Myocyte (in vitro differentiated cells): ENCODE measurements around the gene NR2F1-AS1. TPM values are rescaled to one million over a fixed set of nuclear protein-coding genes. Genes with fewer than 3 reads are reported as not detected.

Source experiments
- DNase-seq: peaks from one replicate; pipeline ENCODE4 v3.0.0-alpha.2; 2012; ENCODE audit warnings: low read depth
- total RNA-seq: library from RNA; depleted of rRNA; stranded (reverse); fragments of >200 nt; gene quantifications from 2 replicates; pipeline ENCODE4 v1.2.3, GENCODE V29; 2014

NR2F1-AS1 gene
- total RNA-seq, 1 donor from 2014 or later, result 3.2 TPM

DNA sequence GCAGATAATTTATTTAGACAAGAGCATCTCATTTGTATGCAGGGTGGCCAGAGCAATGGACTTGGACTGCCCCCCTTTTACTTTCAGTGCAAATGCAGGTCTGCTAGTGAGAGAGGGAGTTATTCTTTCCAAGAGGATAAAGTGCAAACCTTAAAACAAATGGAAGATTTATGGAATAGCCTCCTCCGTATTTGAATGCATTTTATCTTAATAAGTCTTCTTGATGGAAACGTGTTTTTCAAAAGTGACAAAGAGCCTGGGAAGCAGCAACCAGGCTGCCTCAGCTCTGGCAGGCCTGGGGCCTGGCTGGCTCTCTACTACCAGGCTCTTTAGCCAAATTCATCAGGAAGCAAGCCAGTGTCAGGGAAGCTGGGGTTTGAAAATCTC, 8.8 kb upstream of the NR2F1-AS1 start:
- no peak for DNase-seq

DNA sequence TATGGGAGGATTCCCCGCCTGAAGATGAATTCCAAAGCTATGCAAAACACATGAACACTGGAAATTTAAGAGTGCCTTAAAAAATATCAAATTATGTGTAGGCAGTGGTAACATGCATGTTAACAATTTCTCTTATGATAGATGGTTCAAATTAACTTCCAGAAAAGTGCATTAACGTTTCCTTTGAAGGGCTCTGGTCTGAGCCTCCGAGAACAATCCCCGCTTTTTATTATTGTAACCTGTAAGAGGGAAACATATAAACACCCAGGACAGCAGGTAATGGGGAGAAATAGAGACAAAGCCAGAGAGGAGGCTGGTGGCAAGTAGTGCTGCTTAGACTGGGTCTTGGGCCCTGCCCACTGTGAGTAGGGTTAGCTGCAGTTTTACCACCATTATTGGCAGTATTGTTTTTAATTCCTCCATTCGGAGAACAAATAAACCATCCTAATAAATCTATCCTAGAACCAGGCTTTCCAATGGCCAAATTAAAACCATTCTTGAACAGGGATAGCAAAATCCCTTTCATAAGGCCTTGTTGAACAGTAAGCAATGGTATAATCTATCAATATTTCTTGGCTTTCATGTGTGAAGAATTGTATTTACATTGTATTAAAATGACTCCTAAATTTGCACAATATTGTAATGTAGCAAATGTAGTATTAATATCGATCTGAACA, 8.3 kb upstream of the NR2F1-AS1 start:
- no peak for DNase-seq

DNA sequence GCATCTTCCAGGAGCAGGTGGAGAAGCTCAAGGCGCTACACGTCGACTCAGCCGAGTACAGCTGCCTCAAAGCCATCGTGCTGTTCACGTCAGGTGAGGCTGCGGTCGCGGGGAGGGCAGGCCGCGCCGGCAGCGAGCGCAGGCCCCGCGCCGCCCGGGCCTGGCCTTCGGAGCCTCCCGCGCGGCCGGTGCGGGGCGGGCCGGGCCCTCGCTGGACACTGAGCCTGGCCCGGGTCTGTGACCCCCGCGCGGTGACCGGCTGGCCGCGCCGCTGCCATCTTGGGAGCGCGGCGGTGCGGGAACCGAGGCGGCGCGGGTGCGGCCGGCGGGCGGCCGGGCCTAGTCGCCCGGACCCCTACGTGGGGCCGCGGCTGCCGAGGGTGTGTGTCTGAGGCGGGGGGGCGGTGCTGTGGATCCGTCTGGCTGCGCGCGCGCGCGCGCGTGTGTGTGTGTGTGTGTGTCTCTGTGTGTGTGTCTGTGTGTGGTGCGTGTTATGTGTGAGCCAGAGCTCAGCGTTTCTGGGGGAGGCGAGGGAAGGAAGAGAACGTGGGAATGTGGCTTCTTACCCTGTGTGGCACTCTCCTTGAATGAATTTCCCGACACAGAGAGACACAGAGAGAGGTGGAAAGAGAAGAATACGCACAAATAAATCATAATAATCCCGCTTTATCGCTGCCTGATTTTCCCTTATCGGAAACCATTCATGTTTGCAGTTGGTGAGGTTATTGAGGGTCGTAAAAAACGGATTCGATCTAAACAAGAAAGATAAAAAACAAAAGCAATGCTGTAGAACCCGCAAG, 7.5 kb upstream of the NR2F1-AS1 start:
- no peak for DNase-seq

DNA sequence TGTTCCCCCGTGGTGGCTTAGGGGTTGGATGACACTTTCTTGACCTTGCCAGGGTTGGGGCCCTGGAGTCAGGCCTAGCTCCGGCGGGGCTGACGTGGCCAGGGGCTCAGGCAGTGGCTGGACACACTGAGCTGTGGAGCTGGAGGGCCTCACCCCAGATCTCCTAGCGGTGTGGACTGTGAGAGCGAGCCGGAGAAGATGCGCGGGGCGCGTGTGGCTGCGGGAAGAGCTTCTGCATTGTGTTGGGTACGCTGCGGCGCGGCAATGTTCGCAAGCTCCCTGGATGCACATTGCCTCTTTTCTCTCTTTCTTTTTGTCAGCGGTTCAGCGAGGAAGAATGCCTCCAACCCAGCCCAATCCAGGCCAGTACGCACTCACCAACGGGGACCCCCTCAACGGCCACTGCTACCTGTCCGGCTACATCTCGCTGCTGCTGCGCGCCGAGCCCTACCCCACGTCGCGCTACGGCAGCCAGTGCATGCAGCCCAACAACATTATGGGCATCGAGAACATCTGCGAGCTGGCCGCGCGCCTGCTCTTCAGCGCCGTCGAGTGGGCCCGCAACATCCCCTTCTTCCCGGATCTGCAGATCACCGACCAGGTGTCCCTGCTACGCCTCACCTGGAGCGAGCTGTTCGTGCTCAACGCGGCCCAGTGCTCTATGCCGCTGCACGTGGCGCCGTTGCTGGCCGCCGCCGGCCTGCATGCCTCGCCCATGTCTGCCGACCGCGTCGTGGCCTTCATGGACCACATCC, 6.8 kb upstream of the NR2F1-AS1 start:
- no peak for DNase-seq

DNA sequence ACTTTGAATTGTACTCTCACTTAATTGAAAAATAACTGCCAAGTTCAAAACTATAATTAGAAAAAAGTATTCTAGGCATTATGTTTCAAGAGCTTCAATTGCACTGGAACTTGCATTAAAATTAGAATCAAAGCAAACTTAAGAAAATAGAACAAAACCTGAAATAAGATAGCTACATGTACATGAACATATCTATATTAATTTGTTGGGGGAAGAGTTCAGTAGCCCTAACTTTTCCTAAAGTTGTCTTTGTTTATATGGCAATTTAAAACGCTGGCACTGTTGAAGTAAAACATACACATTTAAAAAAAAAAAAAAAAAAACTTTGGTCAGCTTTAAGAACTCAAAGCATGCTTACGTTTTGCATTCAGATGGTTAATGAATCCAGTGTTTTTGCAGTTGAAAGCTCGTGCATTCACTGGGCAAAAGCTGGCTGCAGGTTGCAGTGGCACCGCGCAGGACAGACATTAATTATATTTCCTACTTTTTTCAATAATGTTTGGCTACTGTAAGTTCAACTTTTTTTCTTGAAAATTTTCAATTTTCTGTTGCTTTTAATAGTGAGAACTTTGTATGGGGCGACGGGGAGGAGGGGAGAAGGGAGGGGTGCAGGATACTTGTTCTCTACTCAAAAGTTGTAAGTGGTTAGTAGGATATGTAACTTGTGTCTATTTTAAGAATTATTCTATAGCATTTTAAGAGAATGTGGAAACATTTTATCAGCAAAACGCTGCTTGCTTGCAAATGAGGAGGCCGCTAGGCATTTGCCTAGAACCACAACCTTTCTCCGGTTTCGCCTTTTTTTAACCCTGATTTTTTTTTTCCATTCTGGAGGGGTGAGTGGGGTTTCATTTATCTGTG, 5.9 kb upstream of the NR2F1-AS1 start:
- no peak for DNase-seq

DNA sequence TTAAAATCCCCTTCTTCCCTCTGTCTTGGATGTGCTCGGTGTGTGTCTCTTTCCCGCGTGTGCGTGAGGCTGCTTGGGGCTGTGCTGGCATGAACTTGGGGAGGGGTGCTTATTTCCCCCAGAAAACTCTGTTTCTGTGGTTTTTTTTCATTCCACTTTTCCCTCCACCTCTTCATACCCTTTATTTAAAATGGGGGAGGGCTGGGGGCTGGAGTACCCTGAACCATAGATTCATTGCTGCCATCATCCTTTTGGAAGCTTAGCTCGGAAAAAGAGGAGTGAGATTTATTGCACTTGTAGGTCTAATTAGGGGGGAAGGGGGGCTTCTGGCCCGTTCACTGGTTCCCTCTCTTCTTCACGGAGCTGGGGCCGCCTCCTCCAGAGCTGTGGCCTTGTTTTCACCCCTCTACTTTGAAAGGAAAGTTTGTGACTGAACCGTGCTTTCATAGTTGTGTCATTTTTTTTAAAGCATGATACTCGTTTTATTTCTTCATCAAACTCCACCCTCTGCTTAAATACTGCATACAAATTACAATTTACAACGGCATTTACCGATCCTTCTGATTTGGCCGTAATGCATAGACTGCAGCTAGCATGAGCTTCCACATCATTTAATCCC, 4.9 kb upstream of the NR2F1-AS1 start:
- no peak for DNase-seq

DNA sequence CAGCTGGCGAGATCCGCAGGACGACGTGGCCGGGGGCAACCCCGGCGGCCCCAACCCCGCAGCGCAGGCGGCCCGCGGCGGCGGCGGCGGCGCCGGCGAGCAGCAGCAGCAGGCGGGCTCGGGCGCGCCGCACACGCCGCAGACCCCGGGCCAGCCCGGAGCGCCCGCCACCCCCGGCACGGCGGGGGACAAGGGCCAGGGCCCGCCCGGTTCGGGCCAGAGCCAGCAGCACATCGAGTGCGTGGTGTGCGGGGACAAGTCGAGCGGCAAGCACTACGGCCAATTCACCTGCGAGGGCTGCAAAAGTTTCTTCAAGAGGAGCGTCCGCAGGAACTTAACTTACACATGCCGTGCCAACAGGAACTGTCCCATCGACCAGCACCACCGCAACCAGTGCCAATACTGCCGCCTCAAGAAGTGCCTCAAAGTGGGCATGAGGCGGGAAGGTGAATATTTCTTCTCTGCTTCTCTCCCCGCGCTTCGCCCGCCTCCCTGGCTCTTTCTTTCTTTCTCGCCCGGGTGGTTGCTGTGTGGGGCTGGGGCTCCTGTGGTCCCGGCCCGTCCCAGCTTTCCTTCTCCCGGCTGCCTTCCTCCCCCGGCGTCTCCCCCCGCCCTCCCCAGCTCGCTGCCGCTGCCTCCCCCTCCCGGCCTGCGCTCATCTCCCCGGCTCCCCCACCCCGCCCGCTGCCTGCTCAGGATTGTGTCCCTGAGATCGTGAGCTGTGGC, 4.2 kb upstream of the NR2F1-AS1 start:
- peak; percentile 57 for DNase-seq

DNA sequence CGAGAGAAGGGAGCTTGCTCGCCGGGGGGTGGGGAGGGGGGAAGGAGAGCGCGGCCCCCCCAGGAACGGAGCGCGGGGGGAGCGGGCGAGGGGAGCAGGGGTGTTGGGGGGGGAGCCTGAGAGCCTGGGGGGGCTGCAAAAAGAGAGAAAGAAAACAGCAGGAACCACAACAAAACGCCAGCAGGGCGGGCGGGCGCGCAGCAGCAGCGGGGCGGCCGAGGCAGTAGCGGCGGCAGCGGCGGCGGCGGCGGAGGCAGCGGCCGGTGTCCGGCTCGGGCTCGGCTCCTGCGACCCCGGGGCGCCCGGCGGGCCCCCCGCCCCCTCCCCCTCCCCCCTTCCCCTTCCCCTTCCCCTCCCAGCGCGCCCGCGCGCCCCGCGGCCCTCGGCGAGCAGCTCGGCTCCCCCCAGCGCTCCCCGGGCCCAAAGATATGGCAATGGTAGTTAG, 3.6 kb upstream of the NR2F1-AS1 start:
- DNase-seq, result no peak

DNA sequence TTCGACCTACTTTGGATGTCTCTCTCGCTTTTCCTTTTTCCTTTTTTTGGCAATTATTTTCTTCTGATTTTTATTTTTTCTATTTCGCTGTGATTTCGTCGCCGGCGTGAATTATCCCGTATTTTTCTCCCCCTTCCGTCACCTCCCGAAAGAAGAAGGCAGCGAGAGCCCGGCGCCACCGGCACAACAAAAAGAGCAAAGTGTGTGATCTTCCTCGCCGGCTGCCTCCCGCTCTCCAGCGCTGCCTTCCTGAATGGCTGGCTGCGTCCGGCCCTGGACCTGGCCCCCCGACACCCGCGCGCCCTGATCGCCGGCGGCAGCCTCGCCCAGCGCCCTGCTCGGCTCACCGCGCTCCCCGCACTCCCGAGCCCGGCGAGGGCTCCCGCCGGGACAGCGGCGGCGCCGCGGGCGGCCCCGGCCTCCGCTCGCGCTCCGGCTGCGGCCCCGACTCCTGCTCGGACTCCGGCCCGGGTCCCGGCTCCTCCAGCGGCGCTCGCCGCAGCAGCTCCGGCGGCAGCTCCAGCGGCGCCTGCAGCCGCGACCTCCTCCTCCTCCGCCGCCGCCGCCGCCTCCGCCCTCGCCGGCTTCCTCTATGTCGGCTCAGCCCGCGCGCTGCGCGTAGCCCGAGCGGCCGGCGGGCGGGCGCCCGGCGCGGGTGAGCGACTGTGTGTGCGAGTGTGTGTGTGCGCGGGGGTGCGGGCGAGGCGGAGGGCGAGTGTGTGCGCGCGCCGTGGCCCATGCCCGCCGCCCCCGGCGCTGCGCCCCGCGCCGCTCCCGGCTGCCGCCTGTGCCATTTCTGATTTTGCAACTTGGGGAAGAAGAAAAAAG, 3.0 kb upstream of the NR2F1-AS1 start:
- peak; percentile 77 for DNase-seq

DNA sequence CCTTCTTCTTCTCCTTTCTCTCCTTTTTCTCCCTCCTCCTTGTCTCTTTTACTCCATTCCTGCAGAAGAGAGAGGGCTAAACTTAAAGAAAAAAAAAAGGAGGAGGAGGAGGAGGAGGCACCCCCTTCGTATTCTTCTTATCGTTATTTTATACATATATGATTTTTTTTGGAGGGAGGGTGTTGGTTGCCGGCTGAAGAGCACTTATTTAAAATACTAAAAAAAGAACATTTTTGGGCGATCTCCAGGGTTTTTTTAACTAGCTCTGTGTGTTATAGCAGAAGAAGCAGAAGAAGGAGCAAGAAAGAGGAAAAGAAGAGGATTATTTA, 2.4 kb upstream of the NR2F1-AS1 start:
- DNase-seq, result no peak

DNA sequence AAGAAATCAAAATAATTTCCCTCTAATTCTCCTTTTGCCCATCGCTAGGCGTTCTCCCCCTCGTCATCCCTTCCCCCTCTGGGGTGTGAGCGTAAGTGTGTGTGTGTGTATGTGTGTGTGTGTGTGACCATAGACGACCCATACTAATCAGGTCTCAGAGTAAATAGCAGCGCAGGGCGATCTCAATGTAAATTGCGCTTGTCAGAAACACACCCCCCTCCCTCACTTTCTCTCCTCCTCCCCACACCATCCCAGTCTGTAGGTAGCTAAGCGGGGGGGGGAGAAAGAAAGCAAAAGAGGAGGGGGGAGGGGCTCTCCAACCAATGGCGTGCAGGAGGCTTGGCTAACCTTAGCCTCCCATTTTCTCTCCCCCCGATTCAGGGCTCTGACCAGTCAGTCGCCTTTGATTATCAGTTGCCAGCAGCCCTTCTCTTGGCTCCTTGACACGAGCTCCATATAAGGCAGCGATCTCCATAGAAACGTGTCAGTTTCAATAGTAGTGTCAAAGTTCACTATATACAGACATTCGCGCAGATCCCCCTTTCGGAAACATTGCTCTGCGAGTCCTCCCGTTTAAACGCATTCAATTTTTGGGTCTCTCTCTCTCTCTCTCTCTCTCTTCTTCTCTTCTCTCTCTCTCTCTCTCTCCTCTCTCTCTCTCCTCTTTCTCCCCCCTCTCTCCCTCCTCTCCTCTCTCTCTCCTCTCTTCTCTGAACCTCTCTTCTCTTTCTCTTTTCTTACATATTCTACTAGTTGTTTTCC, 1.8 kb upstream of the NR2F1-AS1 start, which contains the start of gene NR2F1:
Gene NR2F1, plus strand, starts transcription at position 546 of the 762 bp plus-strand sequence. CDS start 1,802 bp downstream, outside the sequence.
- DNase-seq, result peak; percentile 94

DNA sequence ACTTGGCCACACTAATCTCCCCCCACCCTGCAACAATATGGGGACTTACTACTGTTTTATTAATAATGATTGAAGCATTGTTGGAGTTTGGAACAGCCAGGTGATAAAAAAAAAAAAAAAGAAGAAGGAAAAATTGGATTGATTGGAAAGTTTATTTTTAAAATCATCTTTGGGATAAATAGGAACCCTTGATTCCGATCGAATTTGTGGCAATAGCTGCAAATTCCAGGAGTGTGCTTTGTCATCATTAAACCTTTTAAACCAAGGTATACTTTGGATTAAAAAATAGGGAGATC, 1.1 kb upstream of the NR2F1-AS1 start:
- no peak for DNase-seq

DNA sequence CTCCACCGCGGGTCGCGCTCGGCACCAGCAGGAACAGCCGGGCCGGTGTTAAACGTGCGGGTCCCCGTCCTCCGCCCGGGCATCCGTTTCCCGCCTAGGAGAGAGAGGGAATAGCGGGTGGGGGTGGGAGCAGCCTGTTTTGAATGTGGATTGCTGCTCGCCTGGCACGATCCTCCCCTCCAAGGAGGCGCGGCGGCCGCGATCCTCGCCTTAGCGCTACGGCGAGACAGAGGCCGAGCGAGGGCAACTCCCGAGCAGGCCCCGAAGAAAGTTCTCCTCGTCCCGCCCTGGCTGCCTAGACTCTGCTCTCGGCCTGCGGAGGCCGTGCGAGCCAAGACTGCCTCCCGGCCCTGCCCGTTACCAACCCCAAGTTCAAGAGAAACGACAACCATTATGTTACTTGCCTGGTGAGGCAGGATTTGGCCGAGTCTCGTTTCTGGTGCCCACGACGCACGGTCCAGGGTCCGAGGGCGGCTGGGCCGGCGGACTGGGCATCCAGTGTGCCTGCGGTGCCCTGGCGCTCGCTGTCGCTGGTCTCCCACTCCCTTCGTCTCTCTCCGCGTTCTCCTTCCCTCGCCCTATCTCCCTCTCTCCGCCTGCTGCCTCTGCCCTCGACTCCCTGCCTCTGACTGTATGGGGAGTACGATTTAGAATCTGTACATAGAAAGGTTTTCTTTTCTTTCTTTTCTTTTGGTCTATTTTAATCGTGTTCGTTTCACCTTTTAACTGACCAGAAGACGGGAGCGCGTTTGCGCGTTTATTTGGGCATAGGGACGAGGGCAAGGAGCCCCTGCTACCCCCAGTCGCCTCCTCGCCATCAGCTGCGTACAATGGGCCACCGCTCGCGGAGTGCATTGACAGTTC, 724 bp downstream of the NR2F1-AS1 start:
- peak; percentile 56 for DNase-seq

DNA sequence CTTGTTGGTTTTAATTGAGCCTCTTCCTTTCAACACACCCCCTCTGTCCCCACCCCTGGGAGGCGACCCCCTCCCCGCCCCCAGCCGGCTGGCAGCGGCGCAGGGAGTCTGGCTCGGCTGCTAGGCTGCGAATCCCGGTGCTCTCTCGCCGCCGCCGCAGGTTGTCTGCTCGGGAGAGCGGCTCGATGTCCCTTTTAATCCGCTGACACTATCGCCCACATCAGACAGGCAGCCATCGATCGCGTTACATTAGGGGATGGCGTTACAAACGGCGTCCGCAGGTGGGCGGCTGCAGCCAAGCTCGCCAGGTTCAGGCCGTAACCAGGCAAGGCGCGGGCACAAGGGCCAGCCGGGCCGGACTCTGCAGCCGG, 1.3 kb downstream of the NR2F1-AS1 start:
- no peak for DNase-seq

DNA sequence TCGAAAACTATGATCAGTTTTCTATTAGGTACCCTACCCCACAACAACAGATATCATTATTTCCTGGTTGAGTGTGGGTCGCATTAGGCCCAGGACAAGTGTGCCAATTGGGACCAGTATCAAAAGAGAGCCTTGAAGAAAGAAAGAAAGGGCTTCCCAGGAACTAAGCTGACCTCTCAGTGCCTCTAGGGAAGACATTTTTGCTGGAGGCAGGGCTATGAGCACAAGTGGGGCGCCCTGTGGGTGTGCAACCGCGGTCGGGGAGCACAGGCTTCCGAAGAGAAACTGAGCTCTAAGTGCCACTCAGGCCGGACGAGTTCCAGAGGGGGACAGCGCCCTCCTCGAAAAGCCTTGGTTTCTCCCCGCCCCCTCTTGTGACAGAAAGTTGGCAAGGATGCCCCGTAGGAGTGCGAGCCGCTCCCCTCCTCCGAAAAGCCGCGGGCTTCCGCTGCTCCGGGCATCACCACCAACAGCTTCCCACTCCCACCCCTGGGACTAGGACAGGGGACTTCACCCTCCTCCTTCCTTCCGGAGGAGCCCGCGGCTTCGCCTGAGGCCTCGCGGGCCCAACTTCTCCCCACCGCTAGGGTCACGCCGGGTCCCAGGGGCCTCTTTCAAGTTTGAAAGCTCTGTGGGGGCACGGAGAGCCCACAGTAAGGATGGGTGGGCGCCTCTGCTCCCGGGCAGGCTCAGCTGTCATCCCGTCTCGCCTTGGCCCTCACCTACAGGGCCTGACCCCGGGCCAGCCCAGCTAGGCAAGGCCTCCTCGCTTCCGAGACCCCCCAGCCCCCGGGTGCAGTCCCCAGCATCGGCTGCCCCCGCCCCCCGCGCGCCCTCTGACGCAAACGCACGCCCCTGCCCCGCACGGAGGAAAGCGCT, 2.0 kb downstream of the NR2F1-AS1 start:
- peak; percentile 24 for DNase-seq
